ENCODE results near the gene BNIPL. TPM values are rescaled to one million over a fixed set of nuclear protein-coding genes. Genes with fewer than 3 reads are reported as not detected.

BNIPL gene
- total and polyA plus RNA-seq, 2 of the 8 experiments (the other 6 are each of a cell fraction or from before 2014, with no cell fraction given): 2.4 to 3.3 TPM

GRCh38 chr1:150987924-150988323 lies 48.5 kb upstream of the BNIPL start:
- DNase-seq (ENCODE audit: low read depth in 1 of 2, low spot score in 2 of 2): no peak
- CTCF ChIA-PET (ENCODE audit: partially characterized antibody): interaction anchor here (3.3 to 14.5 kb wide), 3 partner anchors 9 to 16 kb away, joined by 20 to 183 read pairs (median 142); partner anchors contain the start of gene MINDY1
- TF ChIP-seq HDAC2 (IDR thresholded peaks at IDR 0.05; ENCODE audit: borderline replicate concordance in 1 of 2, low read depth in 2 of 2, low read length in 2 of 2) (no peak), EP300 (IDR thresholded peaks at IDR 0.05; ENCODE audit: borderline replicate concordance in 1 of 2, low read depth in 2 of 2, low read length in 2 of 2) (no peak), SIN3A (conservative IDR thresholded peaks at IDR 0.05 in 1 of 2, IDR thresholded peaks at IDR 0.05 in 1 of 2; ENCODE audit: low read depth in 1 of 2, low read length in 2 of 2) (no peak), TAF7 (optimal IDR thresholded peaks at IDR 0.05; ENCODE audit: borderline replicate concordance, low read depth, low read length) (no peak)

More at GRCh38 chr1:150987924-150988323, 48.5 kb upstream of the BNIPL start:
- H2BK12ac ChIP-seq (ENCODE audit: low read depth, low read length): no peak overlapping the region
- no peak overlapping the region for H3K27ac ChIP-seq (ENCODE audit: low read depth, low read length)
- H2AK5ac ChIP-seq (ENCODE audit: low read depth, low read length): no peak overlapping the region
- no peak overlapping the region for H2BK5ac ChIP-seq (ENCODE audit: low read depth, low read length)
- FAIRE-seq: no peak
- H3K23me2 ChIP-seq (ENCODE audit: low read depth, low read length): no peaks in the 10 kb centered on the region; the same call in 1 of the 2 replicates
- no peaks in the 10 kb centered on the region; a peak in 1 of 7 replicates for H3K27me3 ChIP-seq (replicated peaks in 1 of 4; ENCODE audit: control insufficient read depth in 3 of 4, extremely low read depth in 1 of 4, insufficient read depth in 3 of 4, low read length in 3 of 4)
- no peak overlapping the region for H3K18ac ChIP-seq (ENCODE audit: extremely low read depth, low read length)
- no peak overlapping the region for H4K91ac ChIP-seq (replicated peaks; ENCODE audit: insufficient read length, low read length)
- H3K36me3 ChIP-seq (ENCODE audit: control insufficient read depth in 2 of 4, insufficient read depth in 4 of 4, low read length in 3 of 4): no peaks in the 10 kb centered on the region
- no peak overlapping the region for H2BK15ac ChIP-seq (ENCODE audit: low read length)
- H3K4ac ChIP-seq (replicated peaks; ENCODE audit: insufficient read length, low read depth, low read length): no peak overlapping the region
- no peak overlapping the region for H3K9ac ChIP-seq (replicated peaks in 1 of 4; ENCODE audit: extremely low read depth in 1 of 4, low read depth in 3 of 4, low read length in 3 of 4)
- H3K4me2 ChIP-seq (ENCODE audit: insufficient read depth in 1 of 2, low read depth in 2 of 2, low read length in 2 of 2): no peak overlapping the region
- no peaks in the 10 kb centered on the region for H3K9me3 ChIP-seq (ENCODE audit: insufficient read depth in 2 of 2, low read depth in 1 of 2, low read length in 1 of 2)
- peak overlapping the region; percentile 78; the same call in 1 of the 2 replicates for H4K8ac ChIP-seq (ENCODE audit: extremely low read depth, insufficient read depth, low read length)
- H3K79me2 ChIP-seq (ENCODE audit: control insufficient read depth in 1 of 2, insufficient read depth in 2 of 2, low read length in 2 of 2): no peaks in the 10 kb centered on the region
- no peak overlapping the region for H3K56ac ChIP-seq (replicated peaks; ENCODE audit: insufficient read length, low read depth, low read length)
- no peak overlapping the region for H3K4me3 ChIP-seq (ENCODE audit: extremely low read depth in 1 of 4, insufficient read depth in 2 of 4, low read depth in 3 of 4, low read length in 4 of 4)
- H4K5ac ChIP-seq (ENCODE audit: insufficient read length, low read depth, low read length): no peak overlapping the region
- H4K20me1 ChIP-seq (replicated peaks in 1 of 2; ENCODE audit: control insufficient read depth in 1 of 2, insufficient read depth in 2 of 2, low read length in 2 of 2): no peaks in the 10 kb centered on the region
- H2AFZ ChIP-seq (ENCODE audit: low read length): no peak overlapping the region
- no peak overlapping the region for H3K14ac ChIP-seq (ENCODE audit: insufficient read length)
- no peak overlapping the region for H2BK20ac ChIP-seq (ENCODE audit: low read length)
- peaks cover 0 to 2% (median 0%) of the 10 kb centered on the region in 4 experiments; a peak in 1 of 7 replicates for H3K4me1 ChIP-seq (replicated peaks in 1 of 4; ENCODE audit: control insufficient read depth in 3 of 4, insufficient read depth in 4 of 4, low read length in 3 of 4)
- POLR2A ChIA-PET (ENCODE audit: partially characterized antibody): interaction anchor here (0.6 to 11.3 kb wide), 5 partner anchors 8 to 112 kb away, joined by 3 to 133 read pairs (median 4); partner anchors contain the start of gene CERS2
- no peak overlapping the region for H3K23ac ChIP-seq (ENCODE audit: insufficient read length)
- H2BK120ac ChIP-seq (replicated peaks; ENCODE audit: low read depth, low read length): no peak overlapping the region
- H3K79me1 ChIP-seq (ENCODE audit: low read depth, low read length): no peaks in the 10 kb centered on the region; the same call in 1 of the 2 replicates
- WGBS, 2 experiments (ENCODE audit: extremely low coverage in 1 of 2, insufficient coverage in 1 of 2, insufficient read length in 1 of 2, insufficient replicate concordance in 2 of 2, low coverage in 1 of 2, low lambda C conversion rate in 2 of 2, missing lambda C conversion rate in 1 of 2): 92% methylated on average over 7 of the region's 7 CpGs; no CpG with 5 or more reads in 1 of the 2 experiments

Data from H1 (cell line).